OCI-LY3 (cell line): Measurements from ENCODE around the gene SV2B.

Experiments used
- CTCF ChIP-seq: fragments of 200-600, 300-600 bp; sonication (generic); IDR thresholded peaks from 2 replicates; pipeline ENCODE4 v1.5.1; 2014; ENCODE audit warnings: antibody characterized with exemption, low read length, low read depth
- EZH2phosphoT487 ChIP-seq: fragments of 200-600 bp; shearing (Covaris generic); IDR thresholded peaks from 2 replicates; pipeline ENCODE4 v1.6.1; 2018; ENCODE audit warnings: antibody characterized with exemption, mixed run types, low read depth

- TF ChIP-seq CTCF, result no peak
- no peak for TF ChIP-seq EZH2phosphoT487
Observed at GRCh38 chr15:91073077-91073476, 27.0 kb upstream of the SV2B start.
